ENCODE data around the gene ARHGAP8.

The ARHGAP8 gene

GRCh38 chr22:44729391-44730021 lies 22.9 kb upstream of the ARHGAP8 start:
- DNase-seq (ENCODE audit: low spot score) = no peak
- POLR2A ChIA-PET (ENCODE audit: low non-redundant PET) = no interaction called here
- H3K27ac ChIP-seq = no peak overlapping the region
- TF ChIP-seq CTCF (conservative IDR thresholded peaks at IDR 0.05; ENCODE audit: low read depth) = no peak
- CTCF ChIA-PET = interaction anchor here (0.6 kb wide), 1 partner anchor 736 kb away, joined by 4 read pairs; no protein-coding TSS in a partner anchor

- ChIA-PET POLR2A (ENCODE audit: low non-redundant PET) (no interaction called here), CTCF (no interaction called here)
- TF ChIP-seq CTCF (conservative IDR thresholded peaks at IDR 0.05; ENCODE audit: low read depth) = no peak
- H3K27ac ChIP-seq = no peak overlapping the region
- DNase-seq (ENCODE audit: low spot score) = no peak
Measured at GRCh38 chr22:44730022-44730393, 22.4 kb upstream of the ARHGAP8 start.

GRCh38 chr22:44730490-44731356 lies 21.7 kb upstream of the ARHGAP8 start:
- no peak overlapping the region for H3K27ac ChIP-seq
- CTCF ChIA-PET = no interaction called here
- no peak for TF ChIP-seq CTCF (conservative IDR thresholded peaks at IDR 0.05; ENCODE audit: low read depth)
- POLR2A ChIA-PET (ENCODE audit: low non-redundant PET) = no interaction called here
- DNase-seq (ENCODE audit: low spot score) = no peak

GRCh38 chr22:44731357-44731970 lies 20.9 kb upstream of the ARHGAP8 start:
- no peak for TF ChIP-seq CTCF (conservative IDR thresholded peaks at IDR 0.05; ENCODE audit: low read depth)
- no peak for DNase-seq (ENCODE audit: low spot score)
- CTCF ChIA-PET = no interaction called here
- no peak overlapping the region for H3K27ac ChIP-seq
- POLR2A ChIA-PET (ENCODE audit: low non-redundant PET) = no interaction called here

GRCh38 chr22:44732017-44732561 lies 20.3 kb upstream of the ARHGAP8 start:
- no peak for TF ChIP-seq CTCF (conservative IDR thresholded peaks at IDR 0.05; ENCODE audit: low read depth)
- POLR2A ChIA-PET (ENCODE audit: low non-redundant PET) = no interaction called here
- no peak for DNase-seq (ENCODE audit: low spot score)
- H3K27ac ChIP-seq = no peak overlapping the region
- CTCF ChIA-PET = no interaction called here

- CTCF ChIA-PET = no interaction called here
- TF ChIP-seq CTCF (conservative IDR thresholded peaks at IDR 0.05; ENCODE audit: low read depth) = no peak
- no peak for DNase-seq (ENCODE audit: low spot score)
- no peak overlapping the region for H3K27ac ChIP-seq
- POLR2A ChIA-PET (ENCODE audit: low non-redundant PET) = no interaction called here
Measured at GRCh38 chr22:44732661-44733060, 19.7 kb upstream of the ARHGAP8 start.
